HG03457 (cell line): ENCODE data around the gene MRPL36.
"Not testable (repeated sequence)": the region's sequence is repeated elsewhere in the genome, so short reads cannot be mapped to it uniquely, and the experiment has no call there.

Source experiments
- ATAC-seq: cut with Tn5 transposase; IDR thresholded peaks from one replicate; pipeline ENCODE4 v1.9.1; 2021; ENCODE audit warnings: moderate number of reproducible peaks; ENCODE audit not compliant: unreplicated experiment

MRPL36 gene

GRCh38 chr5:1797103-1797800 is 2.4 kb downstream of the MRPL36 start:
- ATAC-seq = no peak

GRCh38 chr5:1796371-1797102 is 3.1 kb downstream of the MRPL36 start:
- ATAC-seq = no peak

- no peak for ATAC-seq
These were observed 3.7 kb downstream of the MRPL36 start for GRCh38 chr5:1795931-1796330.

- no peak for ATAC-seq
These were observed 4.1 kb downstream of the MRPL36 start for GRCh38 chr5:1795506-1795905.

- ATAC-seq = no peak
These were observed 4.7 kb downstream of the MRPL36 start for GRCh38 chr5:1794901-1795290.

GRCh38 chr5:1793966-1794900 is 5.4 kb downstream of the MRPL36 start:
- no peak for ATAC-seq

GRCh38 chr5:1793301-1793740 is 6.3 kb downstream of the MRPL36 start:
- ATAC-seq = no peak

GRCh38 chr5:1792842-1793266 is 6.8 kb downstream of the MRPL36 start:
- peak; percentile 95 for ATAC-seq

- ATAC-seq = no peak
These were observed 8.5 kb downstream of the MRPL36 start for GRCh38 chr5:1791176-1791575.

- ATAC-seq = no peak
These were observed 9.7 kb downstream of the MRPL36 start for GRCh38 chr5:1789834-1790471.

- ATAC-seq = not testable (repeated sequence)
These were observed 10.2 kb downstream of the MRPL36 start for GRCh38 chr5:1789438-1789833.

GRCh38 chr5:1788828-1789227 is 10.8 kb downstream of the MRPL36 start:
- no peak for ATAC-seq

GRCh38 chr5:1788200-1788599 is 11.4 kb downstream of the MRPL36 start:
- no peak for ATAC-seq

GRCh38 chr5:1787472-1788047 is 12.1 kb downstream of the MRPL36 start:
- no peak for ATAC-seq

GRCh38 chr5:1786621-1787471 is 12.8 kb downstream of the MRPL36 start:
- ATAC-seq = no peak

GRCh38 chr5:1785984-1786383 is 13.7 kb downstream of the MRPL36 start:
- ATAC-seq = no peak

- ATAC-seq = no peak
These were observed 14.6 kb downstream of the MRPL36 start for GRCh38 chr5:1785062-1785461.

- no peak for ATAC-seq
These were observed 15.2 kb downstream of the MRPL36 start for GRCh38 chr5:1784197-1785050.

- ATAC-seq = peak; percentile 83
These were observed 16.5 kb downstream of the MRPL36 start for GRCh38 chr5:1783216-1783554.
